Spleen (tissue), 11 donors: ENCODE data around the gene OLIG3. TPM values are rescaled to one million over a fixed set of nuclear protein-coding genes. Genes with fewer than 3 reads are reported as not detected.

Experiments
- DNase-seq: peaks from one replicate; pipeline ENCODE4 v3.0.0-alpha.2; 2020
- H3K27ac ChIP-seq, 8 donors: fragments of 200-600 bp; sonication (generic) in 7 of 8; 1 replicate in 4 of 8; 2 replicates in 4 of 8; pipeline versions ENCODE4 v1.5.0 to v1.8.0; 2016 to 2021; ENCODE audit warnings: inconsistent platforms in 4 of 8, mild to moderate bottlenecking in 4 of 8, moderate library complexity in 1 of 8
- H3K27me3 ChIP-seq, 7 donors: fragments of 200-600 bp; sonication (generic) in 6 of 7; replicated peaks in 1 of 7; 1 replicate in 4 of 7; 2 replicates in 3 of 7; pipeline versions ENCODE4 v1.5.0 to v1.8.0; 2016 to 2021; ENCODE audit warnings: inconsistent platforms in 3 of 7, mild to moderate bottlenecking in 1 of 7
- H3K36me3 ChIP-seq, 6 donors: fragments of 200-600 bp; sonication (generic) in 5 of 6; 1 replicate in 4 of 6; 2 replicates in 2 of 6; pipeline versions ENCODE4 v1.5.0 to v1.8.0; 2016 to 2021; ENCODE audit warnings: inconsistent platforms in 2 of 6
- H3K4me1 ChIP-seq, 6 donors: fragments of 200-600 bp; sonication (generic) in 5 of 6; 1 replicate in 3 of 6; 2 replicates in 3 of 6; pipeline versions ENCODE4 v1.5.0 to v1.8.0; 2016 to 2021; ENCODE audit warnings: inconsistent platforms in 3 of 6
- H3K4me3 ChIP-seq, 8 donors: fragments of 200-600 bp; sonication (generic) in 7 of 8; 1 replicate in 4 of 8; 2 replicates in 4 of 8; pipeline versions ENCODE4 v1.5.0 to v1.8.0; 2016 to 2021; ENCODE audit warnings: inconsistent platforms in 4 of 8, mild to moderate bottlenecking in 4 of 8, moderate library complexity in 2 of 8
- H3K9me3 ChIP-seq, 8 donors: fragments of 200-600 bp; sonication (generic) in 7 of 8; 1 replicate in 4 of 8; 2 replicates in 4 of 8; pipeline versions ENCODE4 v1.5.0 to v1.8.0; 2016 to 2021; ENCODE audit warnings: inconsistent platforms in 4 of 8
- CTCF ChIP-seq, 11 experiments: fragments of 200-600 bp in 7 of 11; fragments of 450-650 bp in 4 of 11; sonication (generic) in 4 of 11; IDR thresholded peaks in 8 of 11; conservative IDR thresholded peaks in 3 of 11; 1 replicate in 7 of 11; 2 replicates in 4 of 11; pipeline versions ENCODE4 v1.4.0 to v1.8.0; 2016 to 2021; ENCODE audit warnings: antibody characterized with exemption in 11 of 11, inconsistent platforms in 4 of 11, mild to moderate bottlenecking in 1 of 11
- POLR2A ChIP-seq, 3 donors: fragments of 450-650 bp; IDR thresholded peaks; one replicate each; pipeline ENCODE4 v1.5.1; 2017; ENCODE audit warnings: antibody characterized with exemption in 3 of 3, mild to moderate bottlenecking in 1 of 3
- POLR2AphosphoS5 ChIP-seq, 3 donors: sonication (generic); formaldehyde crosslinking; IDR thresholded peaks; one replicate each; pipeline ENCODE4 v1.5.1; 2017; ENCODE audit warnings: antibody characterized with exemption in 3 of 3
- WGBS, 5 donors: extraction: QIAGEN DNeasy Blood & Tissue Kit in 3 of 5; methylation state at CpG; one replicate each; pipeline versions ENCODE4 v1.1.5 to v1.1.7; 2013 to 2018; 5-methylcytosine and 5-hydroxymethylcytosine counted together
- intact Hi-C: fragments of 100-400 bp; cut with DNase I; formaldehyde crosslinking; loops from one replicate; pipeline ENCODE4 v1.15.0; 2023; ENCODE audit warnings: low total_unique reads
- polyA plus RNA-seq, 3 donors: library from polyadenylated mRNA; stranded (reverse); fragments of 200-250 nt; gene quantifications; one replicate each; pipeline ENCODE4 v1.2.1, GENCODE V29; 2013
- total RNA-seq, 7 donors: library from RNA; depleted of rRNA in 3 of 7; stranded (reverse); fragments of >200 nt in 3 of 7; fragmentation: NEBNext Ultra II Directional in 4 of 7; extraction: Animal tissue kit (Norgen Biotek cat#: 25700) in 4 of 7; gene quantifications; one replicate each; pipeline versions ENCODE4 v1.1.0 to v1.2.1, GENCODE V29; 2016 to 2021
- donor health status: healthy with polysubstance abuse.
- donor health status: DM: no; HTN: no; CAD: no; lungs with moderate emphysema.
- donor health status: DM: no; HTN: no; CAD: no.
- donor health status: Bipolar disorder and iron deficiency.
- donor health status: healthy.
- donor health status: DM: no; HTN: no; CAD: no.
- donor health status: DM: yes; HTN: yes; CAD: no.

Gene OLIG3
- total and polyA plus RNA-seq, 10 donors, result not detected

- intact Hi-C loops, result no loop called here
- 83 to 97% (median 91%) methylated on average over 7 of the region's 7 CpGs for WGBS, 5 donors
- Histone ChIP-seq H3K27me3 (peaks cover 0 to 8% (median 0%) of the 10 kb centered on the region in 7 donors), H3K27ac (no peak overlapping the region), H3K36me3 (no peaks in the 10 kb centered on the region), H3K4me1 (no peaks in the 10 kb centered on the region), H3K4me3 (no peak overlapping the region), H3K9me3 (no peaks in the 10 kb centered on the region)
- no peak for DNase-seq
- TF ChIP-seq POLR2AphosphoS5 (IDR thresholded peaks at IDR 0.05) (no peak), POLR2A (IDR thresholded peaks at IDR 0.05) (no peak), CTCF (IDR thresholded peaks at IDR 0.05 in 8 of 11, conservative IDR thresholded peaks at IDR 0.05 in 3 of 11) (no peak)
Measured at GRCh38 chr6:137465378-137466009, 28.7 kb downstream of the OLIG3 start.

GRCh38 chr6:137452333-137452894, 41.8 kb downstream of the OLIG3 start:
- intact Hi-C loops, result no loop called here
- H3K36me3 ChIP-seq, result no peaks in the 10 kb centered on the region
- WGBS, 5 donors, result 86 to 93% (median 88%) methylated on average over 7 of the region's 7 CpGs
- no peak for DNase-seq
- H3K4me3 ChIP-seq, result no peak overlapping the region
- H3K27ac ChIP-seq, result no peak overlapping the region
- H3K27me3 ChIP-seq, result no peaks in the 10 kb centered on the region
- H3K4me1 ChIP-seq, result no peaks in the 10 kb centered on the region
- TF ChIP-seq CTCF (IDR thresholded peaks at IDR 0.05 in 8 of 11, conservative IDR thresholded peaks at IDR 0.05 in 3 of 11) (no peak), POLR2A (IDR thresholded peaks at IDR 0.05) (no peak), POLR2AphosphoS5 (IDR thresholded peaks at IDR 0.05) (no peak)
- H3K9me3 ChIP-seq, result peaks cover 0 to 3% (median 0%) of the 10 kb centered on the region in 8 donors

GRCh38 chr6:137443901-137444300, 50.3 kb downstream of the OLIG3 start:
- Histone ChIP-seq H3K4me3 (no peak overlapping the region), H3K27me3 (no peaks in the 10 kb centered on the region), H3K27ac (no peak overlapping the region), H3K9me3 (peaks cover 0 to 15% (median 5%) of the 10 kb centered on the region in 8 donors), H3K36me3 (no peaks in the 10 kb centered on the region), H3K4me1 (no peaks in the 10 kb centered on the region)
- TF ChIP-seq POLR2AphosphoS5 (IDR thresholded peaks at IDR 0.05) (no peak), POLR2A (IDR thresholded peaks at IDR 0.05) (no peak), CTCF (IDR thresholded peaks at IDR 0.05 in 8 of 11, conservative IDR thresholded peaks at IDR 0.05 in 3 of 11) (no peak)
- no peak for DNase-seq
- intact Hi-C loops, result no loop called here
- 30 to 100% (median 84%) methylated on average over 1 of the region's 1 CpG for WGBS, 5 donors
